ENCODE data around the gene SLAIN2. TPM values are rescaled to one million over a fixed set of nuclear protein-coding genes. Genes with fewer than 3 reads are reported as not detected.

SLAIN2 gene
- total RNA-seq, 4 donors from 2014 or later: 28.4 to 355 (median 55.8) TPM

GRCh38 chr4:48297256-48297846 lies 44.0 kb upstream of the SLAIN2 start:
- intact Hi-C loops (cut with DNase I; ENCODE audit: low total_unique reads) (no loop called here), in situ Hi-C loops (cut with MboI; ENCODE audit: low pct_ligation_motif_present in 1 of 4, low pct_unique_long_range_greater_than_20kb in 1 of 4, low sequenced_read_pairs in 3 of 4) (loop anchor here in 1 of 4 donors (10.0 kb wide), 1 partner anchor 163 kb away; the partner anchor contains the start of gene TXK)
- H3K27ac ChIP-seq: no peak overlapping the region
- no peak for DNase-seq
- H3K27me3 ChIP-seq: no peaks in the 10 kb centered on the region
- no peaks in the 10 kb centered on the region for H3K4me1 ChIP-seq
- no peaks in the 10 kb centered on the region for H3K36me3 ChIP-seq
- H3K4me3 ChIP-seq: no peak overlapping the region
- 90 to 100% methylated on average over 2 of the region's 2 CpGs for WGBS, 2 donors (ENCODE audit: low coverage in 1 of 2)
- no peak for TF ChIP-seq EP300 (IDR thresholded peaks at IDR 0.05; ENCODE audit: low read depth)
- TF ChIP-seq POLR2A (IDR thresholded peaks at IDR 0.05): no peak
- no peak for TF ChIP-seq POLR2AphosphoS5 (IDR thresholded peaks at IDR 0.05)
- no peak for TF ChIP-seq CTCF (IDR thresholded peaks at IDR 0.05)
- no peaks in the 10 kb centered on the region for H3K9me3 ChIP-seq

GRCh38 chr4:48299560-48299959 lies 41.8 kb upstream of the SLAIN2 start:
- no peak overlapping the region for H3K27ac ChIP-seq
- no peaks in the 10 kb centered on the region for H3K27me3 ChIP-seq
- TF ChIP-seq POLR2A (IDR thresholded peaks at IDR 0.05) (no peak), EP300 (IDR thresholded peaks at IDR 0.05; ENCODE audit: low read depth) (no peak), CTCF (IDR thresholded peaks at IDR 0.05) (no peak), POLR2AphosphoS5 (IDR thresholded peaks at IDR 0.05) (no peak)
- in situ Hi-C loops (cut with MboI; ENCODE audit: low pct_ligation_motif_present in 1 of 4, low pct_unique_long_range_greater_than_20kb in 1 of 4, low sequenced_read_pairs in 3 of 4) (loop anchor here in 1 of 4 donors (10.0 kb wide), 1 partner anchor 165 kb away; the partner anchor contains the start of gene TXK), intact Hi-C loops (cut with DNase I; ENCODE audit: low total_unique reads) (no loop called here)
- H3K4me3 ChIP-seq: no peak overlapping the region
- no peaks in the 10 kb centered on the region for H3K9me3 ChIP-seq
- no peaks in the 10 kb centered on the region for H3K4me1 ChIP-seq
- no peaks in the 10 kb centered on the region for H3K36me3 ChIP-seq
- 91% methylated on average over 4 of the region's 4 CpGs; no CpG with 5 or more reads in 1 of the 2 donors for WGBS, 2 donors (ENCODE audit: low coverage in 1 of 2)
- DNase-seq: no peak

- no peak overlapping the region for H3K4me3 ChIP-seq
- TF ChIP-seq POLR2AphosphoS5 (IDR thresholded peaks at IDR 0.05): no peak
- no peak for TF ChIP-seq EP300 (IDR thresholded peaks at IDR 0.05; ENCODE audit: low read depth)
- TF ChIP-seq POLR2A (IDR thresholded peaks at IDR 0.05): no peak
- no peak for TF ChIP-seq CTCF (IDR thresholded peaks at IDR 0.05)
- no peaks in the 10 kb centered on the region for H3K36me3 ChIP-seq
- H3K27me3 ChIP-seq: no peaks in the 10 kb centered on the region
- in situ Hi-C loops (cut with MboI; ENCODE audit: low pct_ligation_motif_present in 1 of 4, low pct_unique_long_range_greater_than_20kb in 1 of 4, low sequenced_read_pairs in 3 of 4): loop anchor here in 1 of 4 donors (25.0 kb wide), 1 partner anchor 187 kb away; the partner anchor contains the start of genes SLC10A4 and ZAR1
- intact Hi-C loops (cut with DNase I; ENCODE audit: low total_unique reads): no loop called here
- no peaks in the 10 kb centered on the region for H3K4me1 ChIP-seq
- H3K9me3 ChIP-seq: no peaks in the 10 kb centered on the region
- WGBS, 2 donors (ENCODE audit: low coverage in 1 of 2): 61 to 76% methylated on average over 2 of the region's 2 CpGs
- no peak for DNase-seq
- H3K27ac ChIP-seq: no peak overlapping the region
Measured at GRCh38 chr4:48300004-48300403, 41.3 kb upstream of the SLAIN2 start.

- H3K27ac ChIP-seq: no peak overlapping the region
- H3K36me3 ChIP-seq: no peaks in the 10 kb centered on the region
- TF ChIP-seq EP300 (IDR thresholded peaks at IDR 0.05; ENCODE audit: low read depth) (no peak), CTCF (IDR thresholded peaks at IDR 0.05) (no peak), POLR2A (IDR thresholded peaks at IDR 0.05) (no peak), POLR2AphosphoS5 (IDR thresholded peaks at IDR 0.05) (no peak)
- H3K27me3 ChIP-seq: no peaks in the 10 kb centered on the region
- intact Hi-C loops (cut with DNase I; ENCODE audit: low total_unique reads) (no loop called here), in situ Hi-C loops (cut with MboI; ENCODE audit: low pct_ligation_motif_present in 1 of 4, low pct_unique_long_range_greater_than_20kb in 1 of 4, low sequenced_read_pairs in 3 of 4) (loop anchor here in 1 of 4 donors (25.0 kb wide), 1 partner anchor 182 kb away; the partner anchor contains the start of genes SLC10A4 and ZAR1)
- H3K4me3 ChIP-seq: no peak overlapping the region
- DNase-seq: no peak
- no peaks in the 10 kb centered on the region for H3K4me1 ChIP-seq
- no peaks in the 10 kb centered on the region for H3K9me3 ChIP-seq
- 74 to 77% methylated on average over 3 of the region's 3 CpGs for WGBS, 2 donors (ENCODE audit: low coverage in 1 of 2)
Measured at GRCh38 chr4:48305508-48305907, 35.8 kb upstream of the SLAIN2 start.

All from transverse colon (tissue), 4 donors.